Measurements from ENCODE around the gene PXMP2. TPM values are rescaled to one million over a fixed set of nuclear protein-coding genes. Genes with fewer than 3 reads are reported as not detected.

The PXMP2 gene
- total RNA-seq, 1 experiment from 2014 or later: 17.8 TPM

- Histone ChIP-seq H3T11ph (ENCODE audit: low read length) (no peak overlapping the region), H3K14ac (ENCODE audit: insufficient read depth, low read length) (no peak overlapping the region), H3K4me2 (ENCODE audit: insufficient read depth, insufficient read length, low read length) (no peak overlapping the region), H4K91ac (ENCODE audit: insufficient read length, low read depth, low read length) (no peak overlapping the region), H3K79me1 (ENCODE audit: insufficient read depth, low read depth, low read length, poor library complexity, severe bottlenecking) (no peaks in the 10 kb centered on the region), H3K27me3 (ENCODE audit: insufficient read depth, low read length) (no peaks in the 10 kb centered on the region), H2BK20ac (ENCODE audit: low read depth, low read length, poor library complexity, severe bottlenecking) (no peak overlapping the region), H3K56ac (ENCODE audit: insufficient read length, low read depth, low read length) (no peak overlapping the region), H2BK120ac (ENCODE audit: low read depth, low read length, poor library complexity, severe bottlenecking) (no peak overlapping the region), H2AK5ac (ENCODE audit: insufficient read length, low read length) (no peak overlapping the region), H3K79me2 (ENCODE audit: insufficient read depth, low read length) (no peaks in the 10 kb centered on the region), H2BK12ac (ENCODE audit: insufficient read length, low read depth, low read length) (no peak overlapping the region), H4K8ac (replicated peaks; ENCODE audit: insufficient read length, low read depth, low read length) (no peak overlapping the region), H4K5ac (ENCODE audit: insufficient read length, low read depth, low read length) (no peak overlapping the region), H2BK15ac (ENCODE audit: low read depth, low read length) (no peak overlapping the region), H3K18ac (ENCODE audit: insufficient read length, low read depth, low read length) (no peak overlapping the region), H2BK5ac (ENCODE audit: insufficient read length, low read length) (no peak overlapping the region), H4K20me1 (ENCODE audit: control insufficient read depth, insufficient read depth, insufficient read length) (no peaks in the 10 kb centered on the region), H3K23ac (ENCODE audit: insufficient read length, low read depth, low read length) (no peak overlapping the region), H2AFZ (ENCODE audit: low read length) (no peak overlapping the region), H3K23me2 (ENCODE audit: insufficient read length, low read depth, low read length, poor library complexity, severe bottlenecking) (no peaks in the 10 kb centered on the region), H3K9me3 (ENCODE audit: control insufficient read depth, low read depth, low read length) (no peaks in the 10 kb centered on the region), H3K4me1 (ENCODE audit: insufficient read depth, low read length) (no peaks in the 10 kb centered on the region), H3K9ac (ENCODE audit: extremely low read depth, insufficient read length, low read length) (no peak overlapping the region), H3K27ac (ENCODE audit: insufficient read length, low read depth, low read length) (no peak overlapping the region), H3K4ac (ENCODE audit: low read depth, low read length) (no peak overlapping the region)
- Mint-ChIP-seq H3K27ac (no peak overlapping the region), H3K4me3 (no peak overlapping the region), H3K36me3 (ENCODE audit: insufficient read depth in 1 of 3, low read depth in 3 of 3) (peaks cover 63 to 96% (median 79%) of the 10 kb centered on the region in 3 experiments), H3K4me1 (no peaks in the 10 kb centered on the region), H3K9me3 (peaks cover 13 to 16% of the 10 kb centered on the region in 2 experiments), H3K27me3 (ENCODE audit: low read depth) (no peaks in the 10 kb centered on the region; the same call in 1 of the 2 replicates)
- TF ChIP-seq, protein P1, sequence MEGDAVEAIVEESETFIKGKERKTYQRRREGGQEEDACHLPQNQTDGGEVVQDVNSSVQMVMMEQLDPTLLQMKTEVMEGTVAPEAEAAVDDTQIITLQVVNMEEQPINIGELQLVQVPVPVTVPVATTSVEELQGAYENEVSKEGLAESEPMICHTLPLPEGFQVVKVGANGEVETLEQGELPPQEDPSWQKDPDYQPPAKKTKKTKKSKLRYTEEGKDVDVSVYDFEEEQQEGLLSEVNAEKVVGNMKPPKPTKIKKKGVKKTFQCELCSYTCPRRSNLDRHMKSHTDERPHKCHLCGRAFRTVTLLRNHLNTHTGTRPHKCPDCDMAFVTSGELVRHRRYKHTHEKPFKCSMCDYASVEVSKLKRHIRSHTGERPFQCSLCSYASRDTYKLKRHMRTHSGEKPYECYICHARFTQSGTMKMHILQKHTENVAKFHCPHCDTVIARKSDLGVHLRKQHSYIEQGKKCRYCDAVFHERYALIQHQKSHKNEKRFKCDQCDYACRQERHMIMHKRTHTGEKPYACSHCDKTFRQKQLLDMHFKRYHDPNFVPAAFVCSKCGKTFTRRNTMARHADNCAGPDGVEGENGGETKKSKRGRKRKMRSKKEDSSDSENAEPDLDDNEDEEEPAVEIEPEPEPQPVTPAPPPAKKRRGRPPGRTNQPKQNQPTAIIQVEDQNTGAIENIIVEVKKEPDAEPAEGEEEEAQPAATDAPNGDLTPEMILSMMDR (conservative IDR thresholded peaks at IDR 0.05): no peak
- DNase-seq: no peak
- WGBS (ENCODE audit: extremely low coverage, insufficient read length, low lambda C conversion rate): no CpG with 5 or more reads among the region's 12 CpGs
Measured at GRCh38 chr12:132726386-132726785, 39.0 kb downstream of the PXMP2 start.

Data from H9 (cell line).